HG02970 (cell line): Measurements from ENCODE around the gene PDHB.

Experiments used
- ATAC-seq: cut with Tn5 transposase; IDR thresholded peaks from one replicate; pipeline ENCODE4 v1.9.1; 2021; ENCODE audit warnings: mild to moderate bottlenecking, moderate library complexity, moderate number of reproducible peaks; ENCODE audit not compliant: unreplicated experiment, low FRiP score

The PDHB gene

GRCh38 chr3:58408906-58409305 is 24.7 kb downstream of the PDHB start:
- no peak for ATAC-seq

GRCh38 chr3:58404396-58404795 is 29.2 kb downstream of the PDHB start:
- no peak for ATAC-seq

GRCh38 chr3:58403513-58404109 is 30.0 kb downstream of the PDHB start:
- no peak for ATAC-seq

GRCh38 chr3:58398669-58399333 is 34.8 kb downstream of the PDHB start:
- no peak for ATAC-seq

GRCh38 chr3:58394339-58394738 is 39.3 kb downstream of the PDHB start:
- no peak for ATAC-seq

- no peak for ATAC-seq
Measured at GRCh38 chr3:58392181-58392580, 41.5 kb downstream of the PDHB start.

GRCh38 chr3:58391156-58391865 is 42.3 kb downstream of the PDHB start:
- ATAC-seq, result no peak

- no peak for ATAC-seq
Measured at GRCh38 chr3:58388550-58389091, 45.0 kb downstream of the PDHB start.

GRCh38 chr3:58387650-58388546 is 45.7 kb downstream of the PDHB start:
- no peak for ATAC-seq

GRCh38 chr3:58386626-58387365 is 46.8 kb downstream of the PDHB start:
- ATAC-seq, result no peak

- no peak for ATAC-seq
Measured at GRCh38 chr3:58384381-58385090, 49.1 kb downstream of the PDHB start.

- no peak for ATAC-seq
Measured at GRCh38 chr3:58383904-58384303, 49.7 kb downstream of the PDHB start.

- ATAC-seq, result no peak
Measured at GRCh38 chr3:58383476-58383875, 50.2 kb downstream of the PDHB start.

- no peak for ATAC-seq
Measured at GRCh38 chr3:58379351-58380073, 54.1 kb downstream of the PDHB start.

- no peak for ATAC-seq
Measured at GRCh38 chr3:58377750-58378149, 55.9 kb downstream of the PDHB start.
